ENCODE results near the gene TBC1D3B.
"Not testable (repeated sequence)": the region's sequence is repeated elsewhere in the genome, so short reads cannot be mapped to it uniquely, and the experiment has no call there.

Gene TBC1D3B

GRCh38 chr17:36176536-36176935 lies at the start of gene TBC1D3B:
TBC1D3B (minus strand) TSS chr17:36176636; CDS start chr17:36175050, 1,586 bp downstream.
- DNase-seq: not testable (repeated sequence)

- DNase-seq: not testable (repeated sequence)
Measured at GRCh38 chr17:36222967-36223366, 46.5 kb upstream of the TBC1D3B start.

- not testable (repeated sequence) for DNase-seq
Measured at GRCh38 chr17:36221581-36222100, 45.2 kb upstream of the TBC1D3B start.

- not testable (repeated sequence) for DNase-seq
Measured at GRCh38 chr17:36220737-36221580, 44.5 kb upstream of the TBC1D3B start.

GRCh38 chr17:36219556-36219955 lies 43.1 kb upstream of the TBC1D3B start:
- DNase-seq: not testable (repeated sequence)

DNA sequence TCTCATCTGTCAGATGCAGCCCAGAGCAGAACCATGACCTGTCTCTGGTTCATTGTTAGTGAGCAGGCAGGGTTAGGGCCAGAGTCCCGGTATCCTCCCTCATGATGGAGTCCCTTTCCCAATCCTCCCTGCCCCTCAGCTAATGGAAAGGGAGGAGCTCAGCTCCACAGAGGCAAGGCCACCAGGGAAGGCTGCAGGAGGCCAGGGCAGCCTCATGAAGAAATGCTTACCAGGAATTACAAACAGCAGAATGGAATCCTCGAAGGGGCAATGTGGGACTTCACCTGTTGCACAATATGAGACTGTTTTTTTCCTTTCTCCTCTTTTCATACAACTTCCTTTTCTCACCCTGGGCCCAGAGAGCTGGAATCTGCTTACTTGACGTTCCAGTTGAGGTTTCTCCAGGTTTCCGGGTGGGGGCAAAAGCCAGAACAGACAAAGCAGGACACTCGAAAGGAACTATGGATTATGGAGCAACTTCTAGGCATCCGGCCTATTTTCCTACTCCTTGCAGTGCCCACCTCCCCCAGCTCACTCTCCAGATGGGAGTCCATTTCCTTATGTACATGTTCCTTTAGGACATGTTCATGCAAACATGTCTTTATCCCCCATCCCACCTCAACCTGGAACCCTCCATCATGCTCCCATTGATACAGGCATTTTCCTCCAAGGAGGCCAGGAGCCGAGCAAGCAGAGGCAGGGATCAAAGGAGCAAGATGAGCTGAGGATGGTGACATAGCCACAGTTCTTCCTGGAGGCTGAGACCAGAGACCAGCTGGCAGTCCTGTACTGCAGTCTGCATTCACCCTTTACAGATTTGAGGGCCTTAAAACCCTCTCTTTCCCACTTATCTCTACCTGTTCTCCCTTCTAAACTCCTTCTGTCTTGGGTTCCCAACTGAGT lies 39.2 kb upstream of the TBC1D3B start:
- not testable (repeated sequence) for DNase-seq

- no peak for DNase-seq
Measured at GRCh38 chr17:36214918-36215317, 38.5 kb upstream of the TBC1D3B start.

DNA sequence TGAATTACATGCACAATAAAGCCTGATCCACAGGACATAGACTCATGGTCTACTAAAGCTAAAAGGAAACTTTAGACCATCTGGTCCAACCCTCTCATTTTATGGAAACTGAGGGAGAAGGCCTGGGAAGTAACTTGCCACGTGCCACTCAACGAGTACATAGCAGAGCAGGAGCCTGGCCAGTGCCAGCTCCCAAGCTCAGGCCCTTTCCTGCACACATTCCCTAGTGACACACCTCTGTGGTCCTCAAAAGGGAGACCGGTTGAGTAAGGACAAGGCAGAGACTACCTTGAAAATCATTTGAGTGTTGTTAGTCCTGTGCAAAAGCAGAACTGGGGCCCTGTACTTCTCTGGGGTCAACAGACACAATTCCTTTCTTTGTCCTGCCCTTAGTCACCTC lies 37.3 kb upstream of the TBC1D3B start:
- DNase-seq: no peak

DNA sequence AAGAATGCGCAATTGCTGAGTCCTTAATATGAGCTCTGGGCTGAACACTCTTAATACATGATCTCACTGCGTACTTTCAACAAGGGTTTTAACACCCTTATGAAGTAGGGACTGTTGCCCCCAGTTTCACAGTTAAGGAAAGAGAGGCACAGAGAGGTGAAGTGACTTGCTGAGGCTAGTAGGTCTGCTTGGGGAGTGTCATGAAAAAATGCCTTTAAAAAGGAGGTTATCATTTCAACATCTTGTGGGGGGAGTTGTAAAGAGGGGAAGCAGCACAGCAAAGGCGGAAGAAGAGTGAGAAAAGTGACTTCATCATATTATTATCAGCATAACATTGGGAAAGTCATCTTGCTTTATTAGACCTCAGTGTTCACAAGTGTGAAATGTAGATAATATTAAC lies 36.5 kb upstream of the TBC1D3B start:
- DNase-seq: no peak

GRCh38 chr17:36212272-36212605 lies 35.8 kb upstream of the TBC1D3B start:
- no peak for DNase-seq

- DNase-seq: not testable (repeated sequence)
Measured at GRCh38 chr17:36211484-36212271, 35.2 kb upstream of the TBC1D3B start.

GRCh38 chr17:36210439-36211211 lies 34.2 kb upstream of the TBC1D3B start, which contains the start of gene CCL4L2:
CCL4L2 (plus strand) TSS chr17:36211063.
- not testable (repeated sequence) for DNase-seq

DNA sequence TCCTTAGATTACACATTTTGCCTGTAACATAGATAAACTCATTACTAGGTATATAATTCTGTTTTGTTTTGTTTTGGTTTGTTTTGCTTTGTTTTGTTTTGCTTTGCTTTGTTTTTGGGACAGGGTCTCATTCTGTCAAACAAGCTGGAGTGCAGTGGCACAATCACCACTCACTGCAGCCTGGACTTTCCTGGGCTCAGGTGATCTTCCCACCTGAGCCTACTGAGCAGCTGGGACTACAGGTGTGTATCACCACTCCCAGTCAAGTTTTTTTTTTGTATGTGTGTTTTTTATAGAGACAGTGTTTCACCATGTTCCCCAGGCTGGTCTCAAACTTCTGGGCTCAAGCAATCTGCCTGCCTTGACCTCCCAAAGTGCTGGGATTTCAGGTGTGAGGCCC lies 33.1 kb upstream of the TBC1D3B start:
- DNase-seq: no peak

DNA sequence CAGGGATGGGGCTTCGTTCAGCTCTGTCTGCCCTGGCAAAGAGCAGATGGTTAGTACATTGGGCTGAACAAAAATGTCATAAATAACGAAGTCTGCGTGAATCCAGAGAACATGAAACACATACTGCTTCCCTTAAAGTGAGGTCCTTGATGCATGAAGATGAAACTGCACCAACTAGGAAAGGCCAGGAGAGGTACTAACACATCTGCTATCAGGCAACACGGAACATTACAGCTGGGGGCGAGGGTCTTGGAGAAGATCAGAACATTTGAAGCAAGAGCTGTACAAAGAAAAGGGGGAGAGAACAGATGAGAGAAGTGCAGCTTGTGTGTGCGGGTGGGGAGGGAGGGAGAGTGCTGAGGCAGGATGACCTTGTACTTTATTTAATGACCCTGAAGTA lies 30.9 kb upstream of the TBC1D3B start:
- DNase-seq: not testable (repeated sequence)

GRCh38 chr17:36206486-36206821 lies 30.0 kb upstream of the TBC1D3B start:
- not testable (repeated sequence) for DNase-seq

GRCh38 chr17:36205637-36206485 lies 29.4 kb upstream of the TBC1D3B start:
- DNase-seq: no peak

DNA sequence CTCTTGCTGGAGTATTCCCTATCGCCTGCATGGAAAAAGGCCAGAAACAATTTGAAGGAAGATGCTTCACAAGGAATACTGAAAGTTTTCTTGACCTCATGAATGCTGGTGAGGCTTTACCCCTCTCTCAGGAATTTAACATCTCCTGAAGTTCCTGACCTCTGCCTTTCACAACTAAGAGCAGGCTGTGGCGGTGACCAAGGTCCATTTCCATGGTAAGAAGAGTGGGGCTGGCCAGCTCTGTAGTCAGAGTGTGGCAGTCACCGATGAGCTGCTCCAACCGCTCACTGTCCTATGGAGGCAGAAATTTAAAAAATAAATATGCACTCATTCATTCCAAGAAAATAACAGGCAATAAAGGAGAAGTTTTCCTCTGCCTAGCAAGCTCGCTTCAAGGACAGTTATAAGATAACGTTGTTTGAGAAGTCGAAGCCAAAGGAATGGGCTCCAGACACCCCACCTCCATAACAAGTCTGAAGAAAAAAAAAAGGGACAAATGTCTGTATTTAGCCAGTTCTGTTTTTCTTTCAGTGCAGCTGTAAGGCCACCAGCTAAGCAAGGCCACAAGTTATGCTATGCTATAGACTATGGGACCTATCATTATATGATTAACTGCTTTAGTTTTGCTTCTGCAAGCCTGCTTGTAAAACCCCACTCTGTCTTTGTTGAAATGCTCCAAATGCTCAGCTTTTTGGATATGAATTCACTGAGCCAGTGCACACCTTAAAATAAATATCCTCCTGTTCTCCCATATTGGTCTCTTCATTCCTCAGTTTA lies 28.5 kb upstream of the TBC1D3B start:
- DNase-seq: no peak

DNA sequence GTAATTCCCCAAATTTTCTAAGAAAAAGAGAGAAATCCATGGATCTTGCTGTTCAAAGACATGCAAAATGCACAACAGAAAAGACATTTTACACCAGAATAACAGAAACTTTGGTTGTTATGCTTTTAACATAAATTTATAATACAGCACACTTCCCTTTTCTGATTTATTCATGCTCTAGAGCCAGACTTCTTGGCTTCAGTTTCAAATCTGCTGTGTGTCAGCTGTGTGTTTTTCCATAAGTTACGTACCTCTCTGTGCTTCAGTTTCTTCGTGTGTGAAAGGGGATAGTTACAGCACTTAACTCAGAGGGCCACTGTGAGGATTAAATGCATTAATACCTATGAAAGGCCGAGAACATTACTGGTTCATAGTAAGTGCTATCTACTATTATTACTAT lies 26.9 kb upstream of the TBC1D3B start:
- DNase-seq: no peak

DNA sequence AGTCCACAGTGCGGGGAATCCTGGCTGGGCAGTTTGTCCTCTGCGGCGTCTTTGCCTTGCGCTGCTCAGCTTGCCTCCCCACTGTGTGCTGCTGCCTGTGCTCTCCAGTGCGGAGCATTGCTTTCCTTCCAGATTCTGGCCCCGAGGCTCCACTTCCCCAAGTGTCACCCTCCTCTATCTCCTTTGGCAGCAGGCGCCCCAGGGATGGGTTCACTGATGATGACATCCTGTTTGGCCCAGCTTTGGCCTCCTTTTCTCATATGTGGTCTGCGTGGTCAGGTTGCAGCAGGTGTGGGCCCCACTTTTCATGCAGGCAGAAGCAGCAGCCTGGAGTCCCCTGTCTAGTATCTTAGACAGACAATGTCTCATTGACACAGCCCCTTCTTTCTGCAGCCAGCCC lies 25.1 kb upstream of the TBC1D3B start:
- DNase-seq: not testable (repeated sequence)

GRCh38 chr17:36201102-36201501 lies 24.7 kb upstream of the TBC1D3B start:
- DNase-seq: not testable (repeated sequence)
